Caki2 (cell line): Measurements from ENCODE around the gene FAT3. TPM values are rescaled to one million over a fixed set of nuclear protein-coding genes. Genes with fewer than 3 reads are reported as not detected.
A peak's percentile ranks its signal among the peaks of the same experiment; 100 is the strongest.

Source experiments
- DNase-seq: peaks from one replicate; pipeline ENCODE4 v3.0.0-alpha.2; 2015; ENCODE audit warnings: low read depth
- in situ Hi-C: cut with HindIII; loops from 2 replicates; pipeline ENCODE4 v1.10.0; 2016; ENCODE audit warnings: low sequenced_read_pairs, low pct_unique_long_range_greater_than_20kb, mixed read lengths
- total RNA-seq: library from RNA; depleted of rRNA; stranded (reverse); fragments of >200 nt; shearing (Covaris generic); gene quantifications from 2 replicates; pipeline ENCODE4 v1.2.3, GENCODE V29; 2014; ENCODE audit warnings: low replicate concordance

Gene FAT3
- total RNA-seq, 1 experiment from 2014 or later: 3.7 TPM

DNA sequence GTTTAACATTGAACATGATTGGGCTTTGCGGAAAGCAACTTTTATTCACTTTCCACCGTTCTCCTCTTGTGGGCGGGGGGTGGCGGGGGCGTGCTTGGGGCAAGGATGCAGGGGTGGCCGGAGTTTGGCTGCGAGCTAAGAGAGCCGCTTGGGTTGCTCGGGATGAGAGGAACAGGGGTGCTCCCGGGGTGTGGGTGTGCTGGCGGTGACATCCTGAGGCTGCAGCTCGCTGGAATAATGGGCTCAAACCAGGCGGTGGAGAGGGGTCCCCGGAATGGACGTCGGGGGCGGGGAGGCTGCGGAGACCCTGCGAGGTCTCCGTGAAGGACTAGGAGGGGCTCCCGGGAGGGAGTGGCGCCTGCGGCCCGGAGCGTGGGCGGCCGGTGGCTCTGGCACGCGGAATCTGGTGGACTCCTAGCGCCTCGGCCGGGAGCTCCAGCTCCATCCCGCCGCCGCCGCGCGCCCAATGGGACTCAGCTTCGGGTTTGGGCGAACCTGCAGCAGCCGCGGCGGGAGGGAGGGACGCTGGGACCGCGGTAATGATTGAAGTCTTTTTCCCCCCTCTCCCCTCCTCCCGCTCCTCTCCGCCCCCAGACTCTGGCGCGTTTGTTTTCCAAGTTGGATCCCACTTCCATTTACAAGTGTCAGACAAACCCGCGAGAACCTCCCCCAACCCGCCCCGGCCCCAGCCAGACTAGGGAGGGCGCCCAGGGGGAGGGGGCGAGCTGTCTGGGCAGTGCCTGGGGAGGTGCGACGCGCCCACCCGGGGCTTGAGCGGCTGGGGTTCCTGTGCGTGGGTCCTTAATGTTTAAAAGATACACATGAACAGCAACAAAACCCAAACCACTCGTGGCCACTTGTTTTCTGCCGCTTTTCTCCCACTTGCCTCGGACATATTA lies 2.0 kb downstream of the FAT3 start:
- peak; percentile 25 for DNase-seq
- in situ Hi-C loops: no loop called here

DNA sequence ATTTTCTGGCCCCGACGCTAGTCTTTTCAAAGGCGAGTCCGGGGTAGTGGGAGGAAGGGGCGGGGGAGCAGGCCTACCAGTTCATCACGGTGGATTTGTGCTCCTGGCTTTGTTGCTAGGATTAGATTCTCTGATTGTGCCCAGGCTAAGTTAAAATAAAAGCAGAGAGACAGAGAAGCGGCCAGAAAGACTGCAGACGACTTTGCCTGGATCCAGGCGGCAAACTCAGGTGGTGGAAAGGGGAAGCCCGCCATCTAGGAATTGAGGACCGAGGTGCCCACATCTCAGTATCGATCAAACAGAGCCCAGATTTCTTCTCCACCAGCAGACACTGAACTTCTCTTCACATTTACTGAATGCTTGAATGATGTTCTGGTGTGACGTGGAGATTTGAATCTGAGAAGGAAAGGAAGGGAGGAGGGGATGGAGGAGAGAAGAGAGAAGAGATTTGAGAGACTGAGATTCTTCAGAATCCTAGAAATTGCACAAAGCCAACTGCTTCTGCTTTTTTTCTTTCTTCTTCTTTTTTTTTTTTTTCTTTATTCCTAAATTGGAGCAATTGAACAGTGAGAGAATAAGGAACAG lies 2.7 kb downstream of the FAT3 start:
- DNase-seq: peak; percentile 1
- in situ Hi-C loops: no loop called here

DNA sequence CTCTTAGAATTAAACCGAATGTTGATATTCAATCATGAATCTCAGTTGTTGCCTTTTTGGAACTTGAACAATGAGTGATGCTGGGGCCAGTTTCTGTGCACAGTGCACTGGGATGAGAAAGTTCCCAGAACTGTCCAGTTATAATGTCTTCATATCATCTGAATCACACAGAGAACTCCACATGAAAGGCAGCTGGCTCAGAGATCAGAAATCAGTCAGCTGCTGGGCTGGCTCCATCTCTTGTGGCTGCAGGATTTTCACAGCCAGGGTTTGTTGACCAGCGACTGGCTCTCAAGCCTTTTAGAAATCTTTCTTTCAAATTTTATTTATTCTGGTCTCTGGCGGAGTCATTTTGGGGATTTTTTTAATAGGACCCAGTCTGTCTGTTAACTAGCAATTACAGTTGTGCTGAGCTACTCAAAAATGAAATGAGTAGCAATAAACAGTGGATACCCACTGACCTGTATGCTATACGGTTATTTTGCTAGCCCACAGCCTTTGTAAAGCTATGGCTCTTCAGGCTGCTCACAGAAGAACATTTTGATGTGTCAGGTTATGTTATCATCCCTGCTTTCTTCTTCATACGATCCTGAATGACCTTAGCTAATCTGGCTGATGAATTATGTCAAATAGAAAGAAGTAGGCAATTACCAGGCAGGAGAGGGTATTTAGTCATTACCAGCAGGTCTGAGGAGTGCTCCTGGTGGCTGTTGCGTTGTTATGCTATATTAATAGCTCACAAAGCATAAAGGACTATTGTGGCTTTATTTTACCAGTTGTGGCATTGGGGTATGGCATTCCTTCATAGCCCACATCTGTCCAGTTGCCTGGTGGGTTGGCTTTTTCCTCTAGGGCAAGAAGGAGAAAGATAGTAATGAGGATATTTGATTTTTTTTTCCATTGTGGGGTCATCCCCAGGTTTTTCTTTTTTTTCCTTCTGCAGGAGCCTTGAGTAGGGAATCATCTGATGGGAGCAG lies 3.6 kb downstream of the FAT3 start:
- in situ Hi-C loops: no loop called here
- no peak for DNase-seq

DNA sequence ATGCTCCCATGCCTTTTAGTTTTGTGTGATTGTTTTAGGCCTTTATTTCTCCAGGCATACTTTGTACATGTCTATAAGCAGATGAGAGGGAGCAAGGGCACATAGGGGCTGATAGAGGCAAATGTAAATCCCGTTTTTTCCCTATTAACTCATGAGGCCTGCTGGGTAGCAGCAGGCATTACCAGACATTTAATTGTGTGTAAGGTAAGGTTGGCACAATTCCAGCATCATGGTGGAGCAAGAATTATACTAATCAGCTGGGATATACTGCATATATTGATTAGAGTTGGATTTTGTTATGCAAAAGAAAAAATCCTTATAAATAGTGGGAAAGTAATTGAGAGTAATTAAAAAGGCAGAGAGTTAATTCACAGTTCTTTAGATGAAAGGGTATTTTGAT lies 12.2 kb downstream of the FAT3 start:
- in situ Hi-C loops: no loop called here
- DNase-seq: no peak

DNA sequence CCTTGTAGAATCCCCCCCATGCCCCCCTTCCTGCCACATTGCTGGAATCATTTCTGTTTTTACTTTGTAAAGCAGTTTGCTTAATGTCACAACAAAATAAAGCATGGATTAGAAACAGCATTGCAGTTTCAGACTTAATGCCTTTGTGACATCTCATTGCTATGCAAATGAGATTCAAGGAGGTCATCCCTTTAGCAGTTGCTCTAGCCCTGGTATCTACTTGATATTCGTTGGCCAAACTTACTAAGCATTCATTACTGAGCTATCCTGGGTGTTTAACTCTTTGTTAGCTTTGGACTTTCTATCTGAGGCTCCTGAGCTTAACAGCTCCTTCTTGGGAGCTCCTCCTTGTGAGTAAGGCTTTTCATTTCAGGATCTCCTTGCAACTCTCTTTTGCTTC lies 16.3 kb downstream of the FAT3 start:
- no peak for DNase-seq
- in situ Hi-C loops: no loop called here

DNA sequence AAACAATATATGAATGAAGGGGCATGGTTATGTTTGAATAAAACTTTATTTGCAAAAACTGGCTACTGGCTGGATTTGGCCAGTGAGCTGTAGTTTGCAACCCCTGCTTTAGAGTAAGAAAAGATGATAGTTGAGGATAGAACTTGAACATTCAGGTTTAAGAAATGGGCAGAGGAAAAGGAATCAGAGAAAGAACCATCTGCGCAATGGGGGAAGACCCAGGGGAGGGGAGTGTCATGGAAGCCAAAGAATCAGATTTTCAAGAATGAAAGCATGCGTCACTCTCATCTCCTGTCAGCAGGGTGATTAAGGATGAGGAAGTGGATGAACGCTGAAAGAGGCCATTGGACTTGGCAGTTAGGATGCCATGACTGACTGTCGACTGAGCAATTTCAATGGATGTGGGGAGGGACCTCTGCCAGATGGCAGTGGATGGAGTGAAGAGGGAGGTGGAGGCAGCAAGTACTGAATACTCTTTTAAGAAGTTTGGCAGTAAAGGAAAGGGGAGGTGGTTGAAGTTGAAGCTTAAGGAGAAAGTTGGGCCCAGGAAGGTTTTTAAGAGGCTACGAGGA lies 21.2 kb downstream of the FAT3 start:
- DNase-seq: no peak
- in situ Hi-C loops: no loop called here

DNA sequence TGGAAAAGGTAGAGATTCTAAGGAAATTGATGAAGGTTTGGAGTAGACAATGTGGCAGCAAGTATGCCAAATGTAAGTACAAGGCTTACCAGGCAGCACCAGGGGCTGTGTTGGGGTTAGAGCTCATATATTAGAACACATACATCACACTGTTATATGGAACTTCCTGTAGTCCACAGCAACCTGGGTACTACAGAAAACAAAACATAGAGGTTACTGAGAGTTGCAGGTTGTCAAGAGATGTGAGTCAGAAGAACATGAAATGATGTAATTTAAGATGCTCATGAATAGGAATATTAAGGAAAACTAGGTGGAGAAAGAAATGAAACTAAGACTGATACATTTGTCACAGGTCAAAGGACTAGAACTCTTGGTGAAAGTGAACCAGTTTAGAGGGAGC lies 22.0 kb downstream of the FAT3 start:
- in situ Hi-C loops: no loop called here
- DNase-seq: peak; percentile 12

DNA sequence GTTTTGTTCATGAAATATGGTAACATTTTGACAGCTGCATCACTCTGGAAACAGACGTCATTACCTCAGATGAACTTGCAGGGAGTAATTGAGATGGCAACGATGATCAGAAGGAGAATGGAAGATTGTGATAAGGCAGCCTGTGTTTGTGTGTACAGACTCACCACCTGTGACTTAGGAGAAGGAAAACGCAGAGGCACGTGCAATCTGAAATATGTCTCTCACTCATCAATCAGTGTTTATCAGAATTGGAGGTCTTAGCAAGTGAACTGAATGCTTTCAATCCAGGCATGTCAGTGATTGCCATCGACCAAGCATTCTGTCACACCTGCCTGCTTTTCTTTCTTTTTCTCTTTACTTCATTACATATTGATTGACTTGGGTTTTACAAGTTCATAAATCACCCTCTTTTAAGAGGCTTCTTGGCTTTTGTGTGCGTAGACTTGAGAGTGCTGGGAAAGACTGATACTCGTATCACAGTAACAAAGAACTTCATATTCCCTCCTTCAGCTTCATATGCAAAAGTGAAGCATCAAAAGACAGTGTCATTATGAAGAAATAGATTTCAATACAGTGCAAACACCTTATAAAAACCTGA lies 24.6 kb downstream of the FAT3 start:
- in situ Hi-C loops: no loop called here

DNA sequence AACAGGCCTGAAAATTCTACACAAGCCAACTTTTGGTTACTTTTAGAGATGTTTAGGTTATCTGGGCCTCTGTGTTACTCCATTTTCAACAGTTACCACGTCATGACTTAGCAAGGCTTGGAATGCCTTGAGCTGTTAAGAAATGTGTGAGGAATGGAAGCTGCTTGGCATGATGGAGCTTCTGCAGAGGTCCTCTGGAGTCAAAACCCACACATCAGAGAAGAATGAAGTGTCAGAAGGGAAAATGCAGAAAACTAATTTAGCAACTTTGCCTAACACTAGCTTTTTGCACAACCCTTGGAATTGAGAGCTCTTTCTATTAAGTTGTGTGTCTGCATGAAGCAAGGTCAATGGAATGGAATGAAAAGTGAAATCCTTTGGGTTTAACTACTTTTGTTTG lies 27.4 kb downstream of the FAT3 start:
- DNase-seq: no peak
- in situ Hi-C loops: no loop called here

More for the DNA sequence above, 24.6 kb downstream of the FAT3 start:
- no peak for DNase-seq

DNA sequence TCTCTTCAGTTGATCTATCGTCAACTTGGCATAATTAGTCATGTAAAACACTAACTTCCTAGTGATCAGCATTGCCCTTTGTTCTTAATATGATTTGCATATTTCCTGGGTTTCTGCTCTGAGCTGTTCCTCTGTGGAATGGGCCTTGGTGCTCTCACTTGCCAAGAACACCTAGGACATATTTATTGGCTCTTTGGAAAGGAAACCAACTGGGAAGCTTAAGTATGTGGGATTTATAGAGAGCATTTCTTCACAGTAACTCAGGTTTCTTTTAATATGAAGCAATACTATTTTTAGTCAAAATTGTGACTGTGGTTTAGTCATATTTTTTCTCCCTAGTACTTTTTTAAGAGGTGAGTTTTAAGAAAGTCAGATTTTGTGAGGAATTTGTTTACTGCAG lies 28.8 kb downstream of the FAT3 start:
- no peak for DNase-seq
- in situ Hi-C loops: no loop called here

DNA sequence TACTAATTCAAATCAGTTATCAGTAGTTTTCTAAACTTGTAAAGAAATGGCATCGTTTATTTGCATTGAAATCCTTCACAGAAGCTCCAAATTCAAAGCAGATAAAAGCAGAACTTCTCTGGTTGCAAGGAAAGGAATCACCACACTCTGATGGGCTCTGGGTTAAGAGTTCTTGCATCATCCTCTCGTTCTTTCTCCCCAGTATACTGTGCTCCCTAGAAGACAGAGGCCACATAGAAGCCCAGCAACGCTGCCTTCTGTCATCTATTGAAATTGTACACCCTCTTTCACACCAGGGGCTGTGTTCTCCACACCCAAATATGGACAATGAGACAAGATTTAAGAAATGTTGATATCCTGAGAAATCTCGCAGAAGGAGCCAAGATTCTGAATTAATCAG lies 29.3 kb downstream of the FAT3 start:
- in situ Hi-C loops: no loop called here
- DNase-seq: no peak

DNA sequence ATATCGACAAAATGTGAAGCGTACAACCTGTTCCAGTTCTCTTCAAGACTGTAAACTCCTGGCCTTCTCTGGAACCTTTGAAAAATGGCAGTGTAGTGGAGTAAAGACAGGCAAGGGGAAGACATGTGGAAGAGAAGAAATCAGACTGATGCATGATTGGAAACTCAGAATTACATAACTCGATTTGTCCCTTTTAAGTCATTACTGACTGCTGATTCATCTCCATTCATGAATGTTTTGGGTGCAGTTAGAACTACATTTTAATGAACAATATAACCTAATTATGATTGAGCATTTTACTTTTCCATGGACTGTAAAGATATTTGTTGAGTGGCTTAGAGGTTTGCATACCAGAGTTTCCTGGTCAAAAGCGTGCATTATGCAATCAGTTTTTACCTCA lies 32.9 kb downstream of the FAT3 start:
- in situ Hi-C loops: no loop called here
- no peak for DNase-seq

DNA sequence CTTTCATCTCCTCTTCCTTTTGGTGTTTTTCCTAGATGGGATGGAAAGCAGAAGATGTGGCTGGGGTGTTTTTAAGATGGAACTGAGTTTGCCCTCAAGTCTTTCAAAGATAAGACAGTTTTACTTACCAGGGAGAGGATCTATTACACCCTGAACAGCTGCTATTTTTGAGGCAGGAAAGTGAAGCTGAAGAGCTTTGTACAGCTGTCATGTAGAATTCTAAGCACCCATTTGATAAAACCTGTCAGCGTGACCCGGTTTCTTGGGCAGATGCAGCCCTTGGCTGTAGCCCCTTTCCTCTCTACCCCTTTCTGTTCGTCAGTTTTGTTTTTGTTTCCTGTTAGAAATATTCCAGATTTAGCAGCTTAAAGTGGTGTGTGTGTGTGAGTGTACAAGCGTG lies 35.2 kb downstream of the FAT3 start:
- in situ Hi-C loops: no loop called here
- no peak for DNase-seq

DNA sequence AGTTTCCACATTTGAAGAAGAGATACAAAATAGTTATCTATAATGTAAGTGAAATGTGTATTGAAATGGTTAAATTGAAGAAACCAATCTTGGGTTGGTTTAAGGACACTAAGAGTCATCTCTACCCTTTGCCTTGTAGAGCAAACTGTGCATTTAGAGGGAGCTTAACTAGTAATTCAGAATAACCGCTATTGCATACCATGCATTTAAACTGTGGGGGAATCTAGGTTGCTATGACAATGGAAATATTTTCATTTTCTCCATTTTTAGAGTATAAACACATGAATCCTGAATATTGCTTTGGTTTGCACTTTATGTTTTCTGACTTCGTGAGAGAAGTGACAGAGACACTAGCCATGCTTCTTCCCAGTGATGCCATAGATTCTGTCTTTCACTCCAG lies 39.7 kb downstream of the FAT3 start:
- in situ Hi-C loops: no loop called here
- no peak for DNase-seq

DNA sequence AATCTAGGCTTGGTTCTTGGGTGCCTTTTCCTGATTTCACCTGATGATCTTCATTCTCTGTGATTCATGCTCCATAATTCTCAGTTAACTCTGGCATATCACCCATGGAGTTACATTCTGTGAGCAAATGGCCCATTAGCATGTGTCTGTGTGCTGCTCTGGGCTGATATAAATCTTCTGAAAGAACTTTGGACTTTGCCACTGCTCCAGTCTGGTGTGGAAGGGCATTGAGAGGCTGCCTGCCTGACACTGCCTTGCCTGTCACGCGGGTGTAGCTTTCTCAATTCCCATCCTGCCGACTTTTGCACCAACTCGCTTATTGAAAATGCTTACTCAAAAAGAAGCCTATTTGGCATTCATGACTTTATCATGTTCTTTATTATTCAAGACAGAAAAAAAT lies 42.2 kb downstream of the FAT3 start:
- DNase-seq: peak; percentile 30
- in situ Hi-C loops: no loop called here

DNA sequence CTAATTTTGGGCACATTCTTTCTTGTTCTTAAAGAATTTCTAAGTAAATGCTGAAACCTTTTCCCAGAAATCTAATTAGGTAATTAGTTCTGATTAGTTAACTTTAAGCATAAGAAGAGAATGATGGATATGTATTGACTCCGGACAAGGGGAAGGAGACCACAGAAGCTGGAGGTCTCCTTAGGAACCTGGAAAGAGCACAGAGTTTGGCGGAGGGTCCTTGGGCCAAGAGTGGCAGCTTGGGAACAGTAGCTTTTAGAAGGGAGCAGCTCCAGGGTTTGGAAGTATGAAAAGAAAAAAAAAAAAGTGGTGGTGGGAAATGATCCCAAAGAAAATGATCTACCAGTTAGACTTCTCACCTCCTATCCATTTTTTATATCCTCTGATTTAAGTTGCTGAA lies 42.7 kb downstream of the FAT3 start:
- DNase-seq: no peak
- in situ Hi-C loops: no loop called here

DNA sequence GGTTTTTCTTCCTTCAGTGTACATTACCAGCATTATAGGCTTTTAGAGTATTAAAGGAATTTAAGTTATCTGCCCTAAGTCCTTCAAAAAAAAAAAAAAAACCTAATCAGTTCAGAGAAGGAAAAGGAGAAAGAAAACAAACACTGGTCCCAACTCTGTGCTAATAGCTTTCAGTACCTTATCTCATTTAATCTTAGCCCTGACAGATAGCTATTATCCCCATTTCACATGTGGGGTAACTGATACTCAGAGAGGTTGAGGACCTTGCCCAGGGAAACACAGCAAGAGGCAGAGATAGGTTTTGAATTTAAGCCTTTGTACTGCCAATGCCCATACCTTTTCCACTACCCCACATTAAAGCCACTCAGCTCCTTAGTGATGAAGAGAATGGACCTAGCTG lies 43.4 kb downstream of the FAT3 start:
- no peak for DNase-seq
- in situ Hi-C loops: no loop called here

DNA sequence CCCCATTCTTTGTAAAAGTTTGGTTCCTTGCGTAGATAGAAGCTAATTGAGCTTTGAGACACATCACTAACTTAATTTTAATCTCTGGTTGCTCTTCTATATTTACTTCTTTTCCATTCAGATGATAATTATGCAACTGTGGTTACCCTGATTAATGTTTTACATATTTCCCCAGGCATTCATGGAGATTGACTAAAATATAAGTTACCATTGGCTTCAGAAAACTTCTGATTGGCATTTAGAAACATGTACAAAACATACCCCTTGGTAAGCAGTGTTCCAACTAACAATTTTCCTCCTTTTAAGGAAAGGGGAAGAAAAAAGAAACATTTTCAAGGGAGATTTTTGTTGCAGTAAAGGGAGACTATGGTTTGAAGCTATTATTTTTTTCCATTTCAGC lies 43.9 kb downstream of the FAT3 start:
- DNase-seq: no peak
- in situ Hi-C loops: no loop called here
